NCI-H2081 (cell line): Measurements from ENCODE around the gene RPRD1B.

Experiments
- DNase-seq, 2 experiments: peaks; one replicate each; lab custom pipeline; 2025; lab: John Stamatoyannopoulos, UW

The RPRD1B gene

DNA sequence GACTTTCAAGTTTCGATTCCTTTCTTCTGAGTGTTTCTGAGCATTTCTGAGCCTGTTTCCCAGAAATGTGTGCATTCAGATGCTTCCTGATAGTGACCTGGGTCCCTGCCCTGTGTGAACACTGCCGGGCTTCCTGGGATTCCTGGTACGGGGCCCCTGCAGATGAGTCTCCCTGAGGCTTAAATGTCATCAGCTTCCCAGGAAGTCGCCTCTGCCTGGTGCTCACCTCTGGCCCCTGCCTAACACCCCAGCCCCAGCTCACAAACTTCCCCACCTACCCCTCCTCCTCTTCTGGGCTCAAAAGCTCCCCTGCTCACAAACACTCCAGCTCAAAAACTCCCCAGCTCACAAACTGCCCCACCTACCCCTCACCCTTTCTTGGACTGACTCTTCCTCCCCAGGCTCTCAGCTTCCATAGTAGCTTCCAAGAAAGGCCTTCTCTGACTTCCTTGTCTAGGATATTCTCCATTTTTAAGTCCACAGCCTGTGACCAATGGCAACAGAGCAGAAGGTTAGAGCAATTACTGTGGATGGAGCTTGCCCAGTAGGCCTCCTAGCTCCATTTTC, 89.6 kb downstream of the RPRD1B start:
- no peak for DNase-seq

DNA sequence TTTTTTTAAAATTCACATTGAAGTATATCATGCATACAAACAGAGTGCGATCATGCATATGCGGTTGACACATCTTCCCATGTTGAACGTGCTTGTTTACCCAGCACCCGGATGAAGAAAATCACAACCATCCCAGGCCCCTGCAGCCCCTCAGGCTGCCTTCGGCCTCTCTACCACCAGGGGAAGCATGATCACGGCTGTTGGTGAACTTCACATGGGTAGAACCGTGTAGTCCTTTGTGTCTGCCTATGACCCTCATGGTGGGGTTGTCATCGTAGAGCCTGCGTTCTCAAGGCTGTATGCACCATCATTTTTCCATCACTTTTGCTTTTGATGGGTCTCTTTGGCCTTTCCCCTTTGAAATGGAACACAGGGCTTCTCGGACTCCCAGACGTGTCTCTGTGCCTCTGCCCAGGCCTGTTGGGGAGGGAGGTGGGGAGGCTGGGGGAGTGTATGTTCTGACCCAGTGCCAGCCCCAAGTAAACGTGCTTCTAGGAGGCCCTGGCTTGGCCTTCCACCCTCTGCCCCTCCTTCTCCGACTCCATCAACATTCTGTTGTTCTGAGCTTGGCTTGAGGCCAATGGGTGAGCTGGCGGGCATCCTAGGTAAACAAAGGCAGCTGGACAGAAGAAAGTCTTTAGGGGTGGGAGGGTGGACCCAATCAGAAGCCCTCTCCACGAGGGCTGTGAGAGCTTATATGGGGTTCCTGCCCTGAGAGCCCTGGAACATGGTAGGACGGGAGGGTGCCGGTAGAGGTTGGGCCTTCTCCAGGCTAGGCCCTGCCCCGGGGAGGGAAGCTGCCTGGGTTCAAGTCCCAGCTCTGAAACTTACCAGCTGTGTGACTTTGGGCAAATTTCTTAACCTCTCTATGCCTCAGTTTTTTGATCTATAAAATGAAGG, 91.9 kb downstream of the RPRD1B start:
- peak; percentile 82 to 92 for DNase-seq

DNA sequence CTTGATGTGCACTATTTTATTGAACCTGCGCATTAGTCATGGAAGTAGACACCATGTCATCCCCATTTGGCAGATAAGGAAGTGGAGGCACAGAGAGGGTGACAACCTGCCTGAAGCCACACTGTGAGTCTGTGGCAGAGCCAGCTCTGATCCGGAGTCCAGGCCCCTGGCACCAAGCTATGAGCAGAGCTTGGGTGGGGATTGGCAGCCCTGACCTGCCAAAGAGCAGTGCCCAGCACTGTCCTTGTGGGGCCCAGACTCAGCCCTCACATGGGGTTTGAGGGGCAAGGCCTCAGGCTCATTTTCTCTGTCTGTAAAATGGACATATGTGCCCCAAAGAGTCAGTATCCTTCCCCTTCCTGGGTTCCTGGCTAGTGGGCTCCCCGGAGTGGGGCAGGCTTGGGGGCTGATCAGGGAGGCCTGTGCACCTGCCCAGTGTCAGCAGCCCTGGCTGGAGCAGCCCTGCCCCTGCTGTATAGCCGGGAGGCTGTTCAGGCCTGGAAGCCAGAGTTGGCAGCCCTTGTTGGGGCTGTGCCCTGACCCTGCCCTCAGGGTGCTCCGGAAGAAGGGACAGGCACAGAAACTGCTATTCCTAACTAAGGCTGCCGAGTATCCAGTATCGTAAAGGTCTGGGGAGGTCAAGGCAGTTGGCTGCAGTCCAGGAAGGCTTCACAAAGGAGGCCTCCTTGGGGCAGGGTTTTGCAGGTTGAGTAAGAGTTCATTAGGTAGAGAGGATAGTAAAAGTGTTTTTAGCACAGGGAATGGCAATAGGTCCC, 92.8 kb downstream of the RPRD1B start:
- no peak for DNase-seq

DNA sequence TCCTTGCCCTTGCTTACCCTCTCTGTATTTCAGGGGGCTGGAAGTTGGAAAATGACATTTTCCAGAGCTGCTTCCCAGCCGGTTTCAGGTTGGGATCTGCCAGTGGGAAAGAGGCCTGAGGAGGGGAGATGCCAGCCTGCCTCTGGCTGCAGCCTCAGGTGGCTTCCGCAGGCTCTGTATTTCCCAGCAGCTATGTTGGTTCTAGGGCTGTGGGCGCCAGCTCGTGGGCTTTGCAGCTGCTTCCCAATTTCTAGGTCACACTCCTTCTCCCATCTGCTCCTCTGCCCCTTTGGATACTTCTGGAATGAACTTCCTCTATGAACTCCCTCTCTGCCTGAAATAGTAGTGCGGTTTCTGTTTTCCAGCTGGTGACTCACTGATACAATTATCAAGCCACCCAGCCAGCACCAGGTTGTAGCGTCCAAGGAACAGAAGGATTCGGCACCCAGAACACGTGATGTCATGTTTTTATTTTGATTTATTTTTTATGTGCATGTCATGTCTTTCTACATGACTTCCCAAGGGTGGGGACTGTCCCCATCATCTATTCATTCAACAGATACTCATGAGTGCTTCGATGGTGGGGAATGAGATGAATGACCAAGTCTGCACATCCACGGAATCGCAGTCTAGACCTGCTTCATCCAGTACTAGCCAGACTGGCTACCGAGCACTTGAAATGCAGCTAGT, 93.5 kb downstream of the RPRD1B start:
- DNase-seq = peak in 1 of 2 experiments; percentile 12

DNA sequence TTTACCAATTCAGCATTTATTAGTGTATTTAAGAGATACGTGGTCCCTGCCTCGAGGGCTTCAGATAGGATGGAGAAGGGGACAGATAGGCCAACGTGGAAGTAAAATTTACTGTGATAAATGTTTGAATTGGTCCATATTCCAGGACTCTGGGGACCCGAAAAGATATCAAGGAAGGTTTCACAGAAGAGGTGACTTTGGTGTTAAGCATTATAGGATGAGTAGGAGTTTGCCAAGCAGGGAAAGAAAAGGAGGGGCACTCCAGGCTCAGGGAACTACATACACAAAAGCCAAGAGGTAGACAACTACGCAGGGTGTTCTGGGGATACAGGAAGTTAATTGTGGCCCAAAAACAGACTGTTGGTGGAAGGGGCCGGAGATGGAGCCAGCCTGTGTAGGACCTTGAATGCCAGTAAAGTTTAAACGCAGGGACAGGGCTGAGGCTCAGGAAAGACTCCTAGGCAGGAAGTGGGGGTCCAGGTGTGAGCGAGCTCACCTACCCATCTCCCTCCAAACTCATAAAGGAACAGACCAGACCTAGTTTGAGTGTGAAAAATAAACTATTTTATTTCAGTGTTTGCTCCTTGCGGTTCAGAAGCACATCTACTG, 94.5 kb downstream of the RPRD1B start:
- no peak for DNase-seq

DNA sequence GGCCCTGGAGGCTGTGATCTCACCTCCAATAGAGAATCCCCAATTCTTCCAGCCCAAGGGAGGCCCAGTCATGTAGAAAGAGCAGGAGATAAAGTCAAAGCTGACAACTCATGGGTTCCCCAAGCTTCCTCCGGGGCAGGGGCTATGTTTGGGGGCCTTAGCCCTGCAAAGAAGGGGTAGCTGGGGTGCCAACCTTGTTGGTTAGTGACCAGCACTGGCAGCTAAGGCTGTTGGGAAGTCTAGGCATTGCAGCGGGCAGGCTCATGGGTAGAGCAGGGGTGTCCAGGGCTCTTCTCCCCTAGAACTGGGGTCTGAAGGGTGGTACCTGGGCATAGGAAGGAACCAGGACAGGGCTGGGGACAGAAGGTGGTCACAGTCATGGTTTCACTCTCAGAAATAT, 95.1 kb downstream of the RPRD1B start:
- no peak for DNase-seq

DNA sequence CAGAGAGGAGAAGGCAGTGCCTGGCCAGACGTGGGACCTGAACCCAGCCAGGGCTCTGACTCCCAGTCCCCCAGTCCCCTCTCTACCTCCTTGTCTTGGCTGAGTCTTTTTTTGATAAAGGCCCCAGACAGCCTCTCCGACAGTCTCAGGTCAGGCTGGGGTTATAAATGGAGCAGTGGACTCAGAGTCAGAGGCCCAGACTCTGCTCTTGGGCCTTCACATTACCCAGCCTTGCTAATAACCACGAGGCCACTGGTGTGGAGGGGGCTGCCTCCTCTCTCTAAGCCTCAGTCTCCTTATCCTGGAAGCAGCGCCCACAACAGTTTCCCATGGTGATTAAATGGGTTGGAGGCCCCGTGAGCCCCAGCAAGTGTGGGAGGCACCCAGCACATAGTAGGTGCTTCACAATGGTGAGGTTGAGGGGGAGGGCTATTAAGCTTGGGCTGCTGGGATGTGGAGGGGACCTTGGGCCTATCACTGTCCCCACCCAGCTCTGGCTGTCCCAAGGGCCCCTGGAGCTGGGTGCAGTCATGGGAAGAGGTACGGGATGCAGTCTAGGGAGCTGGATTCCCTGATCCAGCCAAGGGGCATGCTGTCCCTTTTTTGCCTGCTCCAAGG, 95.8 kb downstream of the RPRD1B start:
- no peak for DNase-seq

DNA sequence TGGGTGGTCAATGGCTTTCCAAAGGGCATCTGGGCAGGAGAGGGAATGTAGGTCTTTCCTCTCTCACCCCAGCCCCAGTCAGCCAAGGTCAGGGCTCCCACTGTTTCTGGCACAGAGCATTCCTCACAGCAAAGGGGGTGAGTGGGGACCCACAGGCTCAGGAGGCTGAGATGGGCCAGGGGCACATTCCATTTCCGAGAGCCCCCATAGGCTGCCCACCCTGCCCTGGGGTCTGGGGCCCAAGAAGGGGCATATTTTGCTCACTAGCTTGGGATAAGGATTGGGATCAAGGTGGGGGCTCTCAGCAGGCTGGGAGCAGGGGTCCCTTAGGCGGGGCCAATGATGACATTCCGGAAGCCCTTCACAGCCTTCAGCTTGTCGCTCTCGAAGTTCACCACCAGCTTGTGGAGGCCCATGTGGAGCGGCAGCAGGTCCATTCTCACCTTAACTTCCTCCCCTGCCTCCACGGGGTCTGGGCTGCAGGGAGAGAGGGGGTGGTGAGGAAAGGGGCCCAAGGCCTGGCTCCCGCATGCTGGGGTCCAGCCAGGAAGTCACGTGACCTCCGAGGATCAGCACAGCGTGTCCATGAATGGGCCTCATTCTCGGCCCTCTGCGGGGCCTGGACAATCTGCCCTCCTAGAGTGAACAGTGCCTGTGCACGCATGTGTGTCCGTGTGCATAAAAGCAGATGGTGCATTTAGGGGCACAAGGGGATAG, 96.5 kb downstream of the RPRD1B start:
- DNase-seq = no peak

DNA sequence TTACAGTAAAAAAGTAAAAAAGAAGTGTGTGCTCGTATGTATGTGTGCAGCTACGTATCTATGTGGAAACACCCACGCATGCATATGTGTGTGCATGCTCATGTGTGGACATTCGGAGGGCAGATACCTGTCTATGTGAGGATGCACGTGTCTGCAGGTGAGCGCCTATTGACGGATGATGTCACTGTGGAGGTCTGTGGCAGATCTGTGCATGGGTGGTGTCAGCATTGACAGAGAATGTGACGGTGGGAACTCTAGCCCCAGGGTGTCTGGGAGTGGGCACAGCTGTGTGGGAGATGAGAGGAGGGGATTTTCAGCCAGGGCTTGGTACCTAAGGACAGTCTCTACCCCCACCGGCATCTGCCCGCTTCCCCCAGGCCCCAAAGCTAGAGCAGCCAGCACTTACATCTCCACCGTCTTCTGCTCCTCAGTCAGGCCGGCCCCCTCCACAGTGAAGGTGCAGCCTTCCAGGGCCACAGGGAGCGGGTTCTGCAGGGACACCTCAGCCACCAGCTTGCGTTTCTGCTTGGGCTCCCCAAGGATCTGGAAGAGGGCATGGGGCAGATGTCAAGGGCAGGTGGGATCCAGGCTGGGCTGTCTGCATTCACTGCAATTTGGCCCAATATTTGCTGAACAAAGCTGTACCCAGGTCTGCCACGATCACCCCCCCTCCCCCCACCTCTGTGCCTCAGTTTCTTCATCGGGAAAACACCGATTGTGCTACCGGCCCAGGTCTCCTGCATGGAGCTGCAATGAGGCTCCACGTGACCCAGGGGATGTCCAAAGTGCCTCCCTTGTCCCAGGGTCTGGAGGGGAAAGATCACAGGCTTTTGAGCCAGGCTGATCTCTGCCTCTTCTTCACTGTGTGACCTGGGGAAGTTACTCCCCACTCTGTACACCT, 97.4 kb downstream of the RPRD1B start:
- DNase-seq = no peak

DNA sequence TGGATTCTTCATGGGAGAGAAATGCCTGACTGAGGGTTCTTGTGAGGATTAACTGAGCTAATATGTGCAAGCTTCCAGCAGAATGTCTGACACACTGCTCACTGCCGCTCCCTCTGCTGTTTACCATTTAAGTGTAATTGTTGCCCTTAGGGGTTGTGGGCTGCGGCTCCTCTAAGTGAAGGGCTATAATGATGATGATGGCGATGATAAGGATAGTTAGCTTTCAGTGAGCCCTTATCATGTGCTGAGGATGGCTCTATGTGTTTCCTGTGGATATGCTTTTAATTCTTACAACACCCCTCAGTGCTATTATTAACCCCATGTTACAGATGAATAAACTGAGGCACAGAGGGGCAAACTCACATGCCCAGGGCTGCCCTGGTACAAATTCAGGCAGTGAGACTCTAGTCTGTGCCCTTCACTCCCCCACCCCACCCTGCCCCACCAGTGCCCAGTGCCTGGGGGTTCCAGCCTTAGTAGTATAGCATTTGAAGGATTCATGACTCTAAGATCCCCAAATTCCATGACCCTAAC, 98.1 kb downstream of the RPRD1B start:
- no peak for DNase-seq

DNA sequence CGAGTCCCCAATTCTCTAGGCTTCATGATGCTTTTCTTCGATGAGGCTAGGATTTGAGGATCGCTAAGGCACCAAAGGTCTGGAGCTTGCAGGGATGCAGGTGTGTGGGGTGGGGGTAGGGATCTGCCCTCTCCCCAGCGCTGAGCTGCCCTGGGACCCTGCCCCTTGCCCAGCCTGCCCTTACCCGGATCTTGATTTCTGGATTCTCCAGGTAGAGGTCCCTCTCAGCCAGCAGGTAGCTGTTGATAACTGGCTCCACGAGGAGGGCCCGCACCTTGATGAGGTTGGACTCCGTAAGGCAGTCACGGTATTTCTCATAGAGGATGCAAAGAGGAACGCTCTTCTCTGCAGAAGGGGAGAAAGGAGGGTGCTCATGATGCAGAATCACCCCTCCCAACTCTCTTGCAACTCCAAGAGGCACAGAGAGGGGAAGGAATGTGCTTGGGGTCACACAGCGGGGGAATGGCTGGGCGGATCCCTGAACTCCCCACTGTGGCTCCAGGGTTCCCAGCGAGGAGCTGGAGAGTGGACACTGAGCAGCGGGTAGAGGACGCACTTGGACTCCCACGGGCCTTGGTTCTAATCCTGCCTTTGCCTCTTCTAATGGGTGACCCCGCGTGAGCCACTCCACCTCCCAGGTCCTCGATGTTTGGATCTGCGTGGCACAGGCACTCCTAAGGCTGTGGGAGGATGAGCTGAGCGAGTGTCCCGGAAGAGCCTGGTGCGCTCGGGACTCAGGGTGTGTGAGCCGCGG, 98.8 kb downstream of the RPRD1B start:
- no peak for DNase-seq

DNA sequence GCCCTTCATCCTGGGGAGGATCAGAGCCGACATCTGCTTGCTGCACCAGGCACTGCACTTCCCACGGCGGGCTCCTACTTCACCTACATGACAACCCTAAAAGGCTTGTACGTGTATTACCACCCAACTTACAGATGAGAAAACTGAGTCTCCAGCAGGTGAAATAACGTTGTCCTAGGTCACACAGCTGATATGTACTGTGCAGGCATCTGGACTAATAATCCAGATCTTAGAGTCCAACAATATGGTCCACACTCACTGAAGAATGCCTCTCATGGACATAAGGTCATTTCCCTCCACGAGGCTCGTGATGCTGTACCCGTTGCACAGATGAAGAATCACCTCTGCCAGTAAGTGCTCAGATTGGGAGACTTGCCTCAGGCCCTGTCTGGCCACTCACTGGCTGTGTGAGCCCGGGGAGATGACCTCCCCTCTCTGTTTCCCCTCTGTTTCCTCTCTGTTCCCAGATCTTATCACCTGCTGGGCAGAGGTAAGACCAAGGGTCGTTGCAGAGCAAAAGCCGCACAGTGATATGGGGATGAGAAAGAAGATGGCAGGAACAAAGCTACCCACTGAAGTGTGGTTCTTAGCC, 99.5 kb downstream of the RPRD1B start:
- DNase-seq = no peak

DNA sequence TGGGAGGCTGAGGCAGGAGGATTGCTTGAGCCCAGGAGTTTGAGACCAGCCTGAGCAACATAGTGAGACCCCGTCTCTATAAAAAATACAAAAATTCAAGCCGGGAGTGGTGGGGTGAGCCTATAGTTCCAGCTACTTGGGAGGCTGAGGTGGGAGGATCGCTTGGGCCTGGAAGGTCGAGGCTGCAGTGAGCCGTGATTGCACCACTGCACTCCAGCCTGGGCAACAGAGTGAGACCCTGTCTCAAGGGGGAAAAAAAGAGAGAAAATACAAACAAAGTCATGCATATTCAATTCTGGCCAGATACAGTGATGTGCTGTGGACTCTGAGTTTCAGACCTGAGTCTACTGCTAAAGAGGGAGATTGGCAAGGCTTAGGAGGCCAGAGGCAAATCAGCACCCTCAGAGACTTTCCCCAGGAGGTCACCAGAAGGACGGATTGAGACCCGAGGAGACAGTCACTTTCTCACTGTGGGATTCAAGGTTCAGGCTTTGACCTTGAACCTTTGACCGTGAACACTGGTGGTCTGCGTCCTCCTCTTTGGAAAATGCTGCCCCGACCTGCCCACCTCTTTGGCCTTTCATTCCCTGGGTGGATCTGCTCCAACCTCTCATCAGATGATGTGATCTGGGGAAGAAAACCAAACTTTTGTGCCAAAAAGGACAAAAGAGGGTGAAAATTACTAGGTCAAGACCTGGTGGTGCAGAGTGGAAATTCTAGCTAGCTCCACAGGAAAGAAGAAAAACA, 100.3 kb downstream of the RPRD1B start:
- DNase-seq = no peak

DNA sequence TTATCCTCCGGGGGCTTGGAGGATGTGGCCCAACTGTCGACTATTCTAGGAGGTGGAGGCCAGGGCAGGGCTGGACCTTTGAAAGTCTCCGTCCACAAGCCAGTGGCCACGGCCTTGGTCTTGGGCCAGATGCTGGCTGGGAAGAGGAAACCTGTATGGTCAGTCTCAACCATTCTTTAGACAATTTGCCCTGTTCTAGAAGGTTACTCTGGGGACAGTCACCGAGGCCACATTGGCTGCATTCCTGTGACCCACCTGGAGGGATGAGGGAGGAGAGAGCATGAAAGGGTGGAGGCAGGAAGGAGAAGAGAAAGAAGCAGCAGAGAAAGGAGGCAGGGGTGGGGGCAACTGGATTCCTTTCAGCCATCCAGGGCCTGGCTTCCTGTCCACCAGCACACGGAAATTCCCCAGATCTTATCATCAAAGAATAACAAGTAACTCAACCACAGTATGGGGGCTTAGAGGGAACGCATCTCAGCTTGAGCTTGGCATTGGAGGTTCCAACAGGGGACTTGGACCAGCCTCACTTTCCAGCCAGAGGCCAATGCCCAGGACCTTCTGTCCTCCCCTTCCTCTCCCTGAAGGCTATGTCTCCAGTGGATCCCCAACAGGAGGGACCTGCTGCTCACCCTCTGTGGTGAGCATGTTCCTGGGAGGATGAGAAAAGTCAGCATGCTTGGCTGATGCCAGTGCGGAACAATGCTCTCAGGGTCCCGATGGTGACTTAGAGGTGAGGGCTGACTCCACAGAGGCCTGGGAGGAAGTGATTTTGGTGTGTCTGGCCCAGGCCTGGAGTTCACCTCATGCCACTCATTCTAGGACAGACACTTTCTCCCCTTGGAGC, 101.1 kb downstream of the RPRD1B start:
- no peak for DNase-seq

DNA sequence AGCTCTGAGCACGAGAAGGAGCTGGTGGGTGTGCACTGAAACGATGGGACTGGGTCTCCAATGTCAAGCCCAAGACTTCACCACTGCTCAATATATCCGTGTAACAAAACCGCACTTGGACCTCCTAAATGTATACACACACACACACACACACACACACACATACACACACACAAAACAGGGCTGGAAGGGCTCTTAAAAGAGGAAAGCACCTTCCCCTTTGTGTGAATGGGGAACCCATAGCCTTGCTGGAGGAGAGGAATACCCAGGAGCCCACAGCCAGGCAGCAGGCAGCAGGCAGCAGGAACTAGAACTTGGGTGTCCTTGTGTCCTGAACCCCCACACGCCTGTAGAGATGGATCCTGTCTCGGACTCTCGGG, 101.7 kb downstream of the RPRD1B start:
- DNase-seq = no peak

DNA sequence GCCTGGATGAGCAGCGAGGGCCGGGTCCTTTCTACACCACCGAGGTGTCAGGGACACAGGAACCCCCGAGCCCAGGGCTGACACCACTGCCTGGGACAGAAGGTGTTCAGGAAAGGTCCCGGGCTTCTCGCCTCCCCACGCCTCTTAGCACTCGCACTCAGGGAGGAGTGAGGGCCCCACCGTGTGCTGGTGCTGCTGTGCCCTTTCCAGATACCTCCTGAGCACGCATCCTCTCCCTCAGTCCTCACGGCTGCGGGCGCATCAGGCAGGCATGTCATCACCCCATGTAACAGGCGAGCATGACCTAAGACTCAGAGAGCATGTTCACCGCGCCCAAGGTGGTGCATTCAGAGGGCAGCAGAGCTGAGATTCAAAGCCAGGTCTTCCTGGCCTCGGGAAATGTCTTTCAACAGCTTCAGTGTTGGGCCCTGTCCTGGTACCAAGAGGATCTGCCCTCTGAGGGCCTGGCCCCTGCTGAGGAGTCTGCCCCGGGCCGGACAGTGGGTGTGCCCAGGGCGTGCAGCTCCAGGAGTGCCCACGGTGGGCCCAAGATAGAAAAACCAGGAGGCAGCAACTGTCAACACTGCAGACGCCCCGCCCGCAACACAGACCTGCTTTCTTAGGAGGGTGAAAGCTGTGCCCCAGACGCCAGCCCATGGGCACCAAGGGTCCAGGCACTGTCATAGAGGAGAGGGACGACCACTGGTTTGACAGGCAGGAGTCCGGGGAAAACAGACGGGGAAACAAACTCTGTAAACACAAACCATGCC, 102.3 kb downstream of the RPRD1B start:
- DNase-seq = no peak
